Keratinocyte (primary cell): ENCODE results near the gene CCDC192. TPM values are rescaled to one million over a fixed set of nuclear protein-coding genes. Genes with fewer than 3 reads are reported as not detected.

ENCODE experiments used
- DNase-seq: peaks from one replicate; pipeline ENCODE4 v3.0.0-alpha.2; 2011; ENCODE audit warnings: low read depth, missing footprints, low spot score
- FAIRE-seq: peaks from 2 replicates; lab custom pipeline; 2011; peaks lifted over from hg19 to GRCh38; lab: Jason Lieb, UNC
- H2AFZ ChIP-seq: 2 replicates; pipeline ENCODE4 v1.6.0; 2012; ENCODE audit warnings: low read length, control low read depth, inconsistent platforms; ENCODE audit not compliant: control insufficient read depth
- H3K27ac ChIP-seq: 2 replicates; pipeline ENCODE4 v1.5.1; 2011; ENCODE audit warnings: low read length; ENCODE audit not compliant: control insufficient read depth, insufficient read depth
- H3K27me3 ChIP-seq: 3 replicates; pipeline ENCODE4 v1.6.0; 2011; ENCODE audit warnings: low read length; ENCODE audit not compliant: control insufficient read depth, insufficient read depth; ENCODE audit errors: extremely low read depth
- H3K36me3 ChIP-seq, 2 experiments: 2 replicates in 1 of 2; 3 replicates in 1 of 2; pipeline ENCODE4 v1.5.1; 2011; ENCODE audit warnings: low read length in 2 of 2, mild to moderate bottlenecking in 1 of 2; ENCODE audit not compliant: control insufficient read depth in 2 of 2, insufficient read depth in 2 of 2; ENCODE audit errors: extremely low read depth in 1 of 2
- H3K4me1 ChIP-seq: 3 replicates; pipeline ENCODE4 v1.5.1; 2011; ENCODE audit warnings: low read length; ENCODE audit not compliant: control insufficient read depth, insufficient read depth; ENCODE audit errors: extremely low read depth
- H3K4me2 ChIP-seq: 3 replicates; pipeline ENCODE4 v1.6.0; 2011; ENCODE audit warnings: low read depth, low read length; ENCODE audit not compliant: control insufficient read depth, insufficient read depth; ENCODE audit errors: extremely low read depth
- H3K4me3 ChIP-seq, 3 experiments: fragments of 200-600 bp in 1 of 3; sonication (generic) in 1 of 3; 2 replicates in 2 of 3; 3 replicates in 1 of 3; pipeline ENCODE4 v1.5.1; 2011 to 2016; ENCODE audit warnings: low read length in 3 of 3, mild to moderate bottlenecking in 3 of 3, control low read depth in 2 of 3, inconsistent platforms in 1 of 3, low read depth in 1 of 3, mixed read lengths in 1 of 3, mixed run types in 1 of 3, moderate library complexity in 1 of 3; ENCODE audit not compliant: control insufficient read depth in 2 of 3, insufficient read depth in 2 of 3; ENCODE audit errors: extremely low read depth in 1 of 3
- H3K79me2 ChIP-seq: 2 replicates; pipeline ENCODE4 v1.6.0; 2012; ENCODE audit warnings: low read length; ENCODE audit not compliant: control insufficient read depth, insufficient read depth
- H3K9ac ChIP-seq: 3 replicates; pipeline ENCODE4 v1.6.0; 2011; ENCODE audit warnings: low read length; ENCODE audit not compliant: control insufficient read depth, insufficient read depth; ENCODE audit errors: extremely low read depth
- H3K9me1 ChIP-seq: 3 replicates; pipeline ENCODE4 v1.6.0; 2011; ENCODE audit warnings: low read length; ENCODE audit not compliant: control insufficient read depth, insufficient read depth; ENCODE audit errors: extremely low read depth
- H3K9me3 ChIP-seq: 2 replicates; pipeline ENCODE4 v1.5.1; 2012; ENCODE audit warnings: low read depth, low read length; ENCODE audit not compliant: control insufficient read depth
- H4K20me1 ChIP-seq: 3 replicates; pipeline ENCODE4 v1.6.0; 2011; ENCODE audit warnings: low read length; ENCODE audit not compliant: control insufficient read depth, insufficient read depth; ENCODE audit errors: extremely low read depth
- CTCF ChIP-seq, 3 experiments: IDR thresholded peaks in 1 of 3; conservative IDR thresholded peaks in 1 of 3; optimal IDR thresholded peaks in 1 of 3; 2 replicates in 2 of 3; 3 replicates in 1 of 3; pipeline versions ENCODE3 to v1.5.1; 2011; ENCODE audit warnings: low read length in 3 of 3, mild to moderate bottlenecking in 3 of 3, moderate library complexity in 2 of 3, control low read depth in 1 of 3, inconsistent platforms in 1 of 3; ENCODE audit not compliant: insufficient read depth in 2 of 3; ENCODE audit errors: extremely low read depth in 1 of 3
- EZH2 ChIP-seq: IDR thresholded peaks from one replicate; pipeline ENCODE4 v1.6.1; 2012; ENCODE audit warnings: inconsistent platforms, mild to moderate bottlenecking, low read length, moderate library complexity
- dilution Hi-C: fragments of 300-500 bp; cut with MboI; formaldehyde crosslinking; loops from one replicate; pipeline ENCODE4 v1.7.0; 2020; ENCODE audit warnings: low sequenced_read_pairs; ENCODE audit not compliant: extremely low pct_ligation_motif_present
- polyA minus RNA-seq, 3 experiments: library from RNA; depleted of rRNA, polyadenylated mRNA; stranded (reverse); fragments of >200 nt; gene quantifications; 1 replicate in 1 of 3; 2 replicates in 1 of 3; 3 replicates in 1 of 3; pipeline ENCODE4 v1.2.3, GENCODE V29; 2011
- polyA plus RNA-seq, 5 experiments: library from polyadenylated mRNA; depleted of rRNA in 3 of 5; stranded (reverse) in 3 of 5; stranded (forward) in 1 of 5; unstranded in 1 of 5; fragments of >200 nt; gene quantifications; 1 replicate in 1 of 5; 2 replicates in 3 of 5; 3 replicates in 1 of 5; pipeline versions ENCODE4 v1.2.1 to v1.2.3, GENCODE V29; 2011 to 2012; ENCODE audit warnings: missing spikeins in 2 of 5, low read depth in 1 of 5, low replicate concordance in 1 of 5

Gene CCDC192
- polyA plus RNA-seq (not detected in 3 replicates), polyA minus RNA-seq (not detected in 3 replicates)
- not detected for polyA plus RNA-seq (2011; ENCODE audit: low read depth)
- not detected in 2 replicates for polyA plus RNA-seq (2011; cell fraction: cytosol; rRNA removed)
- not detected in 2 replicates for polyA plus RNA-seq (2011; cell fraction: nucleus; rRNA removed)
- 0.19 and 0.52 TPM in 2 replicates for polyA plus RNA-seq (2012; ENCODE audit: low replicate concordance)
- not detected for polyA minus RNA-seq (2011; cell fraction: cytosol; rRNA and poly(A)+ RNA removed)
- not detected in 2 replicates for polyA minus RNA-seq (2011; cell fraction: nucleus; rRNA and poly(A)+ RNA removed)

- Histone ChIP-seq H3K9ac (no peak within 1 kb of the TSS), H3K27me3 (peaks cover 14% of the 10 kb centered on the region), H3K9me1 (no peaks in the 10 kb centered on the region), H3K4me3 (no peak within 1 kb of the TSS), H3K4me2 (no peak within 1 kb of the TSS), H3K36me3 (no peaks in the 10 kb centered on the region), H3K79me2 (no peaks in the 10 kb centered on the region), H3K9me3 (no peaks in the 10 kb centered on the region), H3K4me1 (no peaks in the 10 kb centered on the region), H3K27ac (no peak within 1 kb of the TSS), H4K20me1 (no peaks in the 10 kb centered on the region), H2AFZ (no peak within 1 kb of the TSS)
- dilution Hi-C loops = no loop called here
- DNase-seq = no peak
- no peak for TF ChIP-seq EZH2
- no peak for TF ChIP-seq CTCF (optimal IDR thresholded peaks at IDR 0.05 in 1 of 3, IDR thresholded peaks at IDR 0.05 in 1 of 3, conservative IDR thresholded peaks at IDR 0.05 in 1 of 3; ENCODE audit: extremely low read depth in 1 of 3, insufficient read depth in 2 of 3, low read length in 3 of 3)
- FAIRE-seq = no peak
Observed at GRCh38 chr5:127702926-127703561, at the start of gene CCDC192. CCDC192 (plus strand) TSS chr5:127703391; CDS start chr5:127703446, 55 bp downstream.

DNA sequence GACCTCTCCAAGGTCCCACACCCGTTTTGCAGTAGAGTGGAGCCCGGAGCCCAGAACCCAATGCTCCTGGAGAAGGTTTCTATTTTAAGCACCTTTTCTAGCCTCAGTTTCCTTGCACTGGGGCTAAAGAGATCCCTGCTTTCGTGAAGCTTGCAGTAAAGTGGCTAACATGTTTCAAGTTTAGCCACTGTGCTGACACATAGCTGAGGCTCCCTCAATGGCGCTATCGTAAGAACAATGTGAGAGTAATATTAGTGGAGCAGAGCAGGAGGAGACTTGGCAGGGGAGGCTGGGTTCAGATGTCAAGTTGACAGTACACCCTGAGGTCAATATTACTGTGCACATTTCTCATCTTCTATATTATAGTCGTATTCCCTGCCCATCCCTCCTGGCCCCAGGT lies 46.4 kb upstream of the CCDC192 start:
- no peak for TF ChIP-seq CTCF (optimal IDR thresholded peaks at IDR 0.05 in 1 of 3, IDR thresholded peaks at IDR 0.05 in 1 of 3, conservative IDR thresholded peaks at IDR 0.05 in 1 of 3; ENCODE audit: extremely low read depth in 1 of 3, insufficient read depth in 2 of 3, low read length in 3 of 3)
- no peak for TF ChIP-seq EZH2
- H3K4me2 ChIP-seq = no peak overlapping the region
- DNase-seq (no peak), FAIRE-seq (no peak)
- H4K20me1 ChIP-seq = no peaks in the 10 kb centered on the region
- H3K27me3 ChIP-seq = peaks cover 3% of the 10 kb centered on the region
- H2AFZ ChIP-seq = no peak overlapping the region
- no peak overlapping the region for H3K27ac ChIP-seq
- no peaks in the 10 kb centered on the region for H3K9me1 ChIP-seq
- H3K9me3 ChIP-seq = no peaks in the 10 kb centered on the region
- no peaks in the 10 kb centered on the region for H3K36me3 ChIP-seq
- H3K9ac ChIP-seq = no peak overlapping the region
- dilution Hi-C loops = no loop called here
- no peaks in the 10 kb centered on the region for H3K79me2 ChIP-seq
- no peak overlapping the region for H3K4me3 ChIP-seq
- H3K4me1 ChIP-seq = no peaks in the 10 kb centered on the region
